PC-9 (cell line): ENCODE measurements around the gene RPL39L.

Experiments used
- EZH2 ChIP-seq: fragments of 200-600 bp; sonication (generic); IDR thresholded peaks from 2 replicates; pipeline ENCODE4 v1.8.0; 2017; ENCODE audit warnings: antibody characterized with exemption, low read depth
- TF ChIP-seq, protein P1 (sequence below): fragments of 200-600 bp; sonication (generic); conservative IDR thresholded peaks from 2 replicates; pipeline ENCODE4 v1.6.1; 2017; ENCODE audit warnings: mixed run types, antibody characterized with exemption, mild to moderate bottlenecking, moderate library complexity

DNA sequence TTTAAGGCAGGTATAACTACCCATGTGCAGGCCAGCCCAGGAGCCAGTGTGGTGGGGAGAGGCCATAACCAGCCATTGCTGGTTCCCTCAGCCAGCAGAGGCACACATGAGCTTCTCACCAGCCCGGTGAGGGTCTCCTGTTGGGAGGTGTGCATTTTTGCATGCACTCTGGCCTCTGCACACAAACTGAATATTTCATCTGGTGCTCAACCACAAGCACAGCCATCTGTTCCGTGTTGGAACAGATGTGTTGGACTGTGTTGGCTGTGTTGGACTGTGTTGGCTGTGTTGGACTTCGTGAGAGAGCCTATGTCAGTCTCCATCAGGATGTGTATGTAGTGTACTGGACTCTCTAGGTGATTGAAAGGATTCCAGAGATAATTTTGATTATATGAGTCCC is 67.2 kb downstream of the RPL39L start:
- TF ChIP-seq, protein P1, sequence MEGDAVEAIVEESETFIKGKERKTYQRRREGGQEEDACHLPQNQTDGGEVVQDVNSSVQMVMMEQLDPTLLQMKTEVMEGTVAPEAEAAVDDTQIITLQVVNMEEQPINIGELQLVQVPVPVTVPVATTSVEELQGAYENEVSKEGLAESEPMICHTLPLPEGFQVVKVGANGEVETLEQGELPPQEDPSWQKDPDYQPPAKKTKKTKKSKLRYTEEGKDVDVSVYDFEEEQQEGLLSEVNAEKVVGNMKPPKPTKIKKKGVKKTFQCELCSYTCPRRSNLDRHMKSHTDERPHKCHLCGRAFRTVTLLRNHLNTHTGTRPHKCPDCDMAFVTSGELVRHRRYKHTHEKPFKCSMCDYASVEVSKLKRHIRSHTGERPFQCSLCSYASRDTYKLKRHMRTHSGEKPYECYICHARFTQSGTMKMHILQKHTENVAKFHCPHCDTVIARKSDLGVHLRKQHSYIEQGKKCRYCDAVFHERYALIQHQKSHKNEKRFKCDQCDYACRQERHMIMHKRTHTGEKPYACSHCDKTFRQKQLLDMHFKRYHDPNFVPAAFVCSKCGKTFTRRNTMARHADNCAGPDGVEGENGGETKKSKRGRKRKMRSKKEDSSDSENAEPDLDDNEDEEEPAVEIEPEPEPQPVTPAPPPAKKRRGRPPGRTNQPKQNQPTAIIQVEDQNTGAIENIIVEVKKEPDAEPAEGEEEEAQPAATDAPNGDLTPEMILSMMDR = no peak
- no peak for TF ChIP-seq EZH2
